ENCODE results near the gene EGR4. TPM values are rescaled to one million over a fixed set of nuclear protein-coding genes. Genes with fewer than 3 reads are reported as not detected.

Gene EGR4
- total RNA-seq, 4 donors from 2014 or later: not detected

DNA sequence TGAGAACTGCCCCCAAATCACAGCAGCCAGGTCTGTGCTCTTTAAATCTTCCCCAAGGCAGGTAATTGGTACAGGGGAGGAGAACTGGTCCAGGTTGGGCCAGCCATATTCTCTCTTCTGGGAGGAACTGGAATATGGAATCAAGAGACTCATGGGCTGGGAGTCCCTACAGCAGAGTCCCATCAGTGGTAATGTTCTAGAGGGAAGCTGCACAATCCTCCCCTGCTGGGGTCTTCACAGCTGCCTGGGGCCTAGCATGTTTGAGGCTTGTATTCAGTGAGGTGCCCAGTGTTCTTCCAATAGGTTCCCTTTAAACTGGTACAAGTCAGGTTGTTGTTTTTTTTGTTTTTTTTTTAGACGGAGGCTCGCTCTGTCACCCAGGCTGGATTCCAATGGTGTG lies 21.1 kb upstream of the EGR4 start:
- no peak for TF ChIP-seq POLR2A (IDR thresholded peaks at IDR 0.05)
- TF ChIP-seq, protein P1, sequence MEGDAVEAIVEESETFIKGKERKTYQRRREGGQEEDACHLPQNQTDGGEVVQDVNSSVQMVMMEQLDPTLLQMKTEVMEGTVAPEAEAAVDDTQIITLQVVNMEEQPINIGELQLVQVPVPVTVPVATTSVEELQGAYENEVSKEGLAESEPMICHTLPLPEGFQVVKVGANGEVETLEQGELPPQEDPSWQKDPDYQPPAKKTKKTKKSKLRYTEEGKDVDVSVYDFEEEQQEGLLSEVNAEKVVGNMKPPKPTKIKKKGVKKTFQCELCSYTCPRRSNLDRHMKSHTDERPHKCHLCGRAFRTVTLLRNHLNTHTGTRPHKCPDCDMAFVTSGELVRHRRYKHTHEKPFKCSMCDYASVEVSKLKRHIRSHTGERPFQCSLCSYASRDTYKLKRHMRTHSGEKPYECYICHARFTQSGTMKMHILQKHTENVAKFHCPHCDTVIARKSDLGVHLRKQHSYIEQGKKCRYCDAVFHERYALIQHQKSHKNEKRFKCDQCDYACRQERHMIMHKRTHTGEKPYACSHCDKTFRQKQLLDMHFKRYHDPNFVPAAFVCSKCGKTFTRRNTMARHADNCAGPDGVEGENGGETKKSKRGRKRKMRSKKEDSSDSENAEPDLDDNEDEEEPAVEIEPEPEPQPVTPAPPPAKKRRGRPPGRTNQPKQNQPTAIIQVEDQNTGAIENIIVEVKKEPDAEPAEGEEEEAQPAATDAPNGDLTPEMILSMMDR (IDR thresholded peaks at IDR 0.05): no peak
- Histone ChIP-seq H3K36me3 (no peaks in the 10 kb centered on the region), H3K4me3 (no peak overlapping the region), H3K27ac (no peak overlapping the region), H3K27me3 (no peaks in the 10 kb centered on the region), H3K4me1 (no peaks in the 10 kb centered on the region), H3K9me3 (no peaks in the 10 kb centered on the region)
- intact Hi-C loops (cut with DNase I; ENCODE audit: low total_unique reads): no loop called here
- no peak for DNase-seq

DNA sequence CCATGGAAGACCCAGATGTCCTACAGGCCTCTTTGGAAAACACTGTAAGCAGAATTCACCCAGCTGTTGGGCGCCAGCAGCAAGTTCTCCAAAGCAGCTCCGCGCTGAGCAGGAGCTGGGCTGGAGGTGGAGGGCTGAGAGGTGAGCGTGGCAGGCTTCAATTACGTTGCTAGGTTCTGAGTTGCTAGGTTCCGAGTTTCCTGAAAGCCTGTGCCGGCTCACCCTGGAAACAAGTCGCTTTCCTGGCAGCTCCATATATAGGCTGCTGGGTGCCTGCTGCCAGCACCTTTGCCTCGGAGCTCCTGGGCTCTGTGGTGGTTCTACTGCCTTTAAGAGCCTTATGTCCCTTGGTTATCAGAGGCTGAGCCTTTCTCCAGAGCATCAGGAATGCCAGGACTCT lies 14.4 kb upstream of the EGR4 start:
- intact Hi-C loops (cut with DNase I; ENCODE audit: low total_unique reads): no loop called here
- no peak for TF ChIP-seq POLR2A (IDR thresholded peaks at IDR 0.05)
- TF ChIP-seq, protein P1 (IDR thresholded peaks at IDR 0.05): no peak
- H3K9me3 ChIP-seq: no peaks in the 10 kb centered on the region
- no peaks in the 10 kb centered on the region for H3K36me3 ChIP-seq
- no peak for DNase-seq
- H3K27ac ChIP-seq: no peak overlapping the region
- no peak overlapping the region for H3K4me3 ChIP-seq
- no peaks in the 10 kb centered on the region for H3K4me1 ChIP-seq
- no peaks in the 10 kb centered on the region for H3K27me3 ChIP-seq

DNA sequence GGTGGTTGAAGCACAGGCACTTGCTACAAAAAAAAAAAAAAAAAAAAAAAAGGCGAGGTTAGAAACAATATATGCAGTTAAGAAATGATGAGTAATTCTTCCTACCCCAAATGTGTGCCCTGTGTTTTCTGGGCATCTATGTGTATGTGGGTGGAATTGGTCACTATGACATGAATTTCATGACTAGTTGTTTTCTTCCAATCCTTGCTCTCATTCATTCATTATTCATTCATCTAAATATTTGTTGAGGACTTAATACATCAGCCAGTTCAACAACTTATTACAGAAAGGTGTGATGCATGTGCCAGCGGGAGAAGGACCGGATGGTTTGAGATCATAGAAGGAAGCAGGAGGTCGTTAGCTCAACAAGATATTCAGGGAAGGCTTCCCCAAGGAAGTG lies 8.3 kb upstream of the EGR4 start:
- no peaks in the 10 kb centered on the region for H3K27me3 ChIP-seq
- H3K9me3 ChIP-seq: no peaks in the 10 kb centered on the region
- no peaks in the 10 kb centered on the region for H3K4me1 ChIP-seq
- intact Hi-C loops (cut with DNase I; ENCODE audit: low total_unique reads): no loop called here
- DNase-seq: no peak
- no peak overlapping the region for H3K27ac ChIP-seq
- no peaks in the 10 kb centered on the region for H3K36me3 ChIP-seq
- TF ChIP-seq, protein P1 (IDR thresholded peaks at IDR 0.05): no peak
- no peak for TF ChIP-seq POLR2A (IDR thresholded peaks at IDR 0.05)
- H3K4me3 ChIP-seq: no peak overlapping the region

DNA sequence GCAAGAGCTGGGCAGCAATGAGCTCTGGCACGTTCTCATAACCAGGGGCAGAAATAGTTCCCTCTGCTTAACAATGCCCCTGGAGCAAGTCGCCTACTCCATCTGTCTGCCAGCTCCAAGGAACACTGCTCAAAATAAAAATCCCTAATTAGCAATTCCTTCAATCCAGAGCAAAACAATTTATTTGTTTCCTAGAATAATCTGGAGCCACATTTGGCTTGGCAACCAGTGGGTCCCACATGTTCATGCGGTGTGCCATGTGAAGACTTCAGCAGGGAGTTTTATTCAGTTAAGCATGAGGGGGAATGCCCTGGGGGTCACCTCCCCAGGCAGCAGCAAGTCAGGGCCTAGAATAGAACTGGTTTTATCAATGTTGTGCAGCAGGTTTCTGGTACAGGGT lies 7.6 kb upstream of the EGR4 start:
- no peaks in the 10 kb centered on the region for H3K4me1 ChIP-seq
- intact Hi-C loops (cut with DNase I; ENCODE audit: low total_unique reads): no loop called here
- H3K4me3 ChIP-seq: no peak overlapping the region
- H3K9me3 ChIP-seq: no peaks in the 10 kb centered on the region
- no peaks in the 10 kb centered on the region for H3K27me3 ChIP-seq
- DNase-seq: no peak
- no peak overlapping the region for H3K27ac ChIP-seq
- no peaks in the 10 kb centered on the region for H3K36me3 ChIP-seq
- no peak for TF ChIP-seq POLR2A (IDR thresholded peaks at IDR 0.05)
- TF ChIP-seq, protein P1 (IDR thresholded peaks at IDR 0.05): no peak

DNA sequence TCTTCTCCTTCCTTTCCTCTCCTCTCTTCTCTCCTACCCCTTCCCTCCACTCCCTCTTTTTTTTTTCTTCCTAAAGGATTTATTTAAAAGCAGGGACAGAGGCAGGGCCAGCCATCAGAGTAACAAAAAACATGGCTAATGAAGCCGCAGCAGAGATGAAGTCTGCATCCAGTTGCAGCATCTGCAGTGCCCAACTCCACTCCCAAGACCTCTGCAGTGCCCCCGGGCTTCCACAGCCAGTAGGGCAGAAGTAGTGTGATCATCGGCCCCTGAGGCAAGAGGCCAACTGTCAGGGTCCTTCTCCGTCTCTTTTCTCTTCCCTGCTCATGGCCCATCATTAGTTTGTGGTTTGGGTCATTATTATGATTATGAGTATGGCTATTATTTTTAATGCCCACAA lies 4.2 kb upstream of the EGR4 start:
- H3K36me3 ChIP-seq: no peaks in the 10 kb centered on the region
- peaks cover 14 to 20% of the 10 kb centered on the region in 2 donors for H3K27me3 ChIP-seq
- DNase-seq: no peak
- intact Hi-C loops (cut with DNase I; ENCODE audit: low total_unique reads): no loop called here
- TF ChIP-seq, protein P1 (IDR thresholded peaks at IDR 0.05): no peak
- no peak for TF ChIP-seq POLR2A (IDR thresholded peaks at IDR 0.05)
- no peaks in the 10 kb centered on the region for H3K9me3 ChIP-seq
- H3K4me1 ChIP-seq: peaks cover 0 to 9% of the 10 kb centered on the region in 2 donors
- no peak overlapping the region for H3K4me3 ChIP-seq
- H3K27ac ChIP-seq: no peak overlapping the region

All from uterus (tissue), 4 donors.